HG02852 (cell line): ENCODE results near the gene SRGAP1.

Source experiments
- ATAC-seq: cut with Tn5 transposase; IDR thresholded peaks from one replicate; pipeline ENCODE4 v1.9.1; 2021; ENCODE audit warnings: mild to moderate bottlenecking, moderate library complexity; ENCODE audit not compliant: unreplicated experiment

The SRGAP1 gene

DNA sequence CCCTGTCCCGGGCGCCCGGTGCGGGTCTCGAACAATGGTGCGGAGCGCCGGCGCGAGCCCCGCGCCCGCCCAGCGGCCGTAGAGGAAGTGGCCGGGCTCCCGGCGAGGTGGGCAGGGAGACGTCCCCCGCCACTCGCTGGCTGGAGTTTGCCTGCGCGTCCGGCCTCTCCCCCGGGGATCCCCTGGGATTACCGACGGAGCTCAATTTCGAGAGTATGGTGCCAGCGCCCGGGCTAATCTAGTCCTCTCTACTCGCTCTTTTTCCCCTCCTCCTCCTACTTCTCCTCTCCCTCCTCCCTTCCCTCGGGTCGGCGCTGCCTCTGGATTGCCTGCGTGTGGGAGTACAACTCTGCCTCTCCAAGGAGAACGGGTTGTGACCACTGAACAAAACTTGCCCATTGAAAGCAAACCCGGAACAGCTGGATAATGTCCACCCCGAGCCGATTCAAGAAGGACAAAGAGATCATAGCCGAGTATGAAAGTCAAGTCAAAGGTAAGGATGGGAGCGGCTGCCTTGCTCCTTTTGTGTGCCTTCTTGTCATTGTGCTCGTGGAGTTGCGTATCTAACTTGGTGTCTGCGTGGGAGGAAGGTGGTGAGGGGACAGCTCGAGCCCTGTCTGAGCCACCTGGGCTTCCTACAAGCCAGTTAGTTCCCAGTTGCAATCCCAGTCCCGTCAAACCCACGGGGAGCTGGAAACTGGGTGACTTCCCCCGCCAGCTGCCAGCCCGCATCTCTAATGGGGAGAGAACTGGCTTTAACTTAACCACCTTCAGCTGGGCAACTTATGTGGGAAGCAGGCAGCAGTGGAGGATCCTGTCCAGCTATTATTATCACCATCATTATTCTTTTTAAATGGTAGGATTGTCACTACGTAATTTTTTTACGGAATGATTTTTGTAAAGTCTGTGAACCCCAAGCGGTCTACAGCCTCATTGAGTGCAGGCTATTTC, at the start of gene SRGAP1:
TSS of gene SRGAP1 (plus strand) at position 310 of the 951 bp plus-strand sequence. CDS start at position 427, 117 bp downstream.
- no peak for ATAC-seq

DNA sequence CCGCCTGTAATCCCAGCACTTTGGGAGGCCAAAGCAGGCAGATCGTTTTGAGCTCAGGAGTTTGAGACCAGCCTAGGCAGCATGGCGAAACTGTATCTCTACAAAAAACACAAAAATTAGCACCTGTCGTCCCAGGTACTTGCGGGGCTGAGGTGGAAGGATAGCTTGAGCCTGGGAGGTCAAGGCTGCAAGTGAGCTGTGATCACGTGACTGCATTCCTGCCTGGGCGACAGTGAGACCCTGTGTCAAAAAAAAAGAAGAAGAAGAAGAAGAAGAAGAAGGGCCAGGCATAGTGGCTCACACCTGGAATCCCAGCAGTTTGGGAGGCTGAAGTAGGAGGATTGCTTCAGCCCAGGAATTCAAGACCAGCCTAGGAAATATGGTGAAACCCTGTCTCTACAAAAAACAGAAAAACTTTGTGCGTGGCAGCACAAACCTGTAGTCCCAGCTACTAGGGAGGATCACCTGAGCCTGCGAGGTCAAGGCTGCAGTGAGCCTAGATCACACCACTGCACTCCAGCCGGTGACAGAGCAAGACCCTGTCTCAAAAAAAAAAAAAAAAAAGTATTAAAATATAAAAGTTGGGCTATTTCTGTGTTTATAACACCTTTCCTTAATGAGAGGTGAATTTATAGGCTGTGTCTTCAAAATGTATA, 49.3 kb upstream of the SRGAP1 start:
- ATAC-seq, result no peak

DNA sequence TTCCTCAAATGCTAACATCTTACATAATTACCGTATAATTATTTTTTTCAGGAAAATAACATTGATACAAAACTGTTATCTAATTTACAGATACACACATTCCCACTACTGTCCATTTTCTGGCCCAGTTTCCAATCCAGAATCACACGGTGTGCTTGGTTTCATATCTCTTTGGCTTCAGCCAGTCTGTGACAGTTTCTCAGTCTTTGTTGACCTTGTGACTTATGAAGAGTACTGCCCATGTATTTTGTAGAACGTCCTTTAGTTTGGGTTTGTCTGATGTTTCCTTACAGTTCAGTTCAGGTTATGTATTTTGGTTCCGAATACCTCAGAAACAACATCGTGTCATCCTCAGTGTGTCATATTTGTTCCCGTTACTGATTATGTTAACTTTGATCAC, 48.6 kb upstream of the SRGAP1 start:
- ATAC-seq, result no peak

- ATAC-seq, result no peak
Observed at GRCh38 chr12:63802012-63802608, 42.4 kb upstream of the SRGAP1 start.

GRCh38 chr12:63804746-63805145, 39.8 kb upstream of the SRGAP1 start:
- ATAC-seq, result no peak

GRCh38 chr12:63805704-63806672, 38.5 kb upstream of the SRGAP1 start:
- no peak for ATAC-seq

GRCh38 chr12:63808631-63809030, 35.9 kb upstream of the SRGAP1 start:
- ATAC-seq, result no peak

DNA sequence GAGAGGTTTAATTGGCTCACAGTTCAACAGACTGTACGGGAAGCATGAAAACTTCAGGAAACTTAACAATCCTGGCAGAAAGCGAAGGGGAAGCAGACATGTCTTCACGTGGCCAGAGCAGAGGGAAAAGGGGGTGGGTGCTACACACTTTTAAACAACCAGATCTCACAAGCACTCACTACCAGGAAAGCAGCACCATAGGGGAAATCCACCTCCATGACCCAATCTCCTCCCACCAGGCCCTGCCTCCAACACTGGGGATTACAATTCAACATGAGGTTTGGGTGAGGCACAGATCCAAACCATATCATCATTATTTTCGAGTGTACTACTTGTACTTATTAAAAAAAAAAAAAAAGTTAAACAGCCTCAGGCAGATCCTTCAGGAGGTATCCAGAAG, 34.9 kb upstream of the SRGAP1 start:
- no peak for ATAC-seq

DNA sequence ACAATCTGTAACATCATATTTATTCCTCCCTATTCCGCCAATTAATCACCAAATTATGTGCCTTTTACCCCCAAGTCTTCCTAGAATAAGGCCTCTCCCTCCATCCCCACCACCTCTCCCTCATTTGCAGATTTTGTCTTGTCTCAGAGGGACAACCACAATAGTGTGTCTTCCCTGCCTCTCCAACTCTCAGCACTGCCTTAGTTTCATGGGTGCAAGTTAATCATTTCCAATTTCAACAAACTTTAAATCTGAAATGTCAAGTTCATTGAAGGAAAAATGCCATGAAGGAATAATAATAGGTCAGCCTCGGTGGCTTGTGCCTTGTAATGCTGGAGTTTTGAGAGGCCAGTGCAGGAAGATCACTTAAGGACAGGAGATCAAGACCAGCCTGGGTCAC, 33.2 kb upstream of the SRGAP1 start:
- ATAC-seq, result no peak

DNA sequence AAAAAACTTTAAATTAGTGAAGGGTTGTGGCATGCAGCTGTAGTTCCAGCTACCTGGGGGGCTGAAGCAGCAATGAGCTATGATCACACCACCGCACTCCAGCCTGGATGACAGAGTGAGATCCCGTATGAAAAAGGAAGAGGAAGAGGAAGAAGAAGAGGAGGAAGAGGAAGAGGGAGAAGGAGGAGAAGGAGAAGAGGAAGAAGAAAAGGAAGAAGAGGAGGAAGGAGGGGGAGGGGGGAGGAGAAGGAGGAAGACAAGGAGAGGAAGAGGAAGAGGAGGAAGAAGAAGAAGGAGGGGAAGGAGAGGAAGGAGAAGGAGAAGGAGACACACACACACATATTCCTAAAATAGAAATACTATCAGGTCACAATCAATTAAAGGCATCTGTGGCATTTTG, 32.7 kb upstream of the SRGAP1 start:
- no peak for ATAC-seq

DNA sequence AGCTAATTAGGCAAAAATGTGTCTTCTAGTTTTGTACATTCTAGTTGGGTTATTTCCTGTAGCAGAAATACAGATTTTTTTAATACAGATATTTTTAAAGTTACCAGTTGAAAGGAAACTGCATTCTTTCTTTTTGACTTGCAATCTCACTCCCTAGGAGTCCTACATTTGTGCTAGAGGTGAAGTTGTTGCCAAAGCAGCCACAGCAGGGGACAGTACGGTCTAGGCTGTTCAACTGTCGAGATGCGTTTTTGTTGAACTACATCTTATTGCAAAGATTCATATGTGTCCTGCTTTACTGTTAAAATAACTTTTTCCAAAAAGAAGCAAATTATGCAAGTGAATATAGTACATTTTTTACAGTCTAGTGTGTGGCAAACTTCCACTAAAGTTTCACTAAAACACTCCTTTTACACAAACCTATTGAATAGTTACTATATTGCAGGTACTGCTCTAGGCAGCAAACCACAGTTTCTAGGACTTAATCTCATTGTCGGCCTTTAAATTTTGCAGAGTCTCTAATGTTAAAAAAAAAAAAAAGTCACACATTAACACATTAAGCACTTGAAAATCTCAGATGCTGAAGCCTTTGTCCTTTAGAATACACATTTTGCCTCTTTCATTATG, 30.2 kb upstream of the SRGAP1 start:
- peak; percentile 40 for ATAC-seq

DNA sequence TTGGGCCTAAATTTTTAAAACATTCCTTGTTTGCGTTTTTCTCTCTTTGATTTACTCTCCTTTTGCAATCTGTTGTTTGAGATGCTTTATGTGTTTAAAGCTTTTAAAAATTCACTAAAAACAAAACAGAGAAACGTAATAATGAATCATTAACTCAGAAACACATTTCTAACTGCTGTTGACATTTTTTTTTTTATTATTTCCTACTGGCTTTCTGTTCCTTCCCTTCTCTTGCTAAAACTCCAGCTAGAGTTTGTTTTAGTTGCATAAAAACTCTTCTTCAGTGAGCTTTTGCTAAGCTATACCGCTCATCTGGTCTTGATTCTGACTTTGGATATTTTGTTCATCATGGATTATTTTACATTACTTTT, 29.0 kb upstream of the SRGAP1 start:
- no peak for ATAC-seq

DNA sequence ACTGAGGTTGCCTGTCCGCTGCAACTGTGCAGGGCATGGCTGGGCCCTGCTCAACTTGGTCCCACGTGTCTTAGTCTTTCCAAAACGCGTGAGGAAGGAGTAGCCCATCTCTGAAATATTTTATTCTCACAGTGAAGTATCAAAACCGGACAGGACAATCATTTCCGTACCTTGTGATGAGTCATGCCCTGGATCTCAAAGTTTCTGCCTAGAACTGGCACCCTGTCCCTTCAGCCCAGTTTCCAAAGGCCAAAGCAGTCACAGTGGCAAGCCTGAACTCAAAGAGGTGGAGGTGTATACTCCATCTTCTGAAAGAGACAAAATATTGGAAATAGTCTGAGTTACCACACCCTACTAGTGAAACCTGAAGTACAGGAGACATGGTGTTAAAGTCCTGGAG, 28.5 kb upstream of the SRGAP1 start:
- no peak for ATAC-seq

DNA sequence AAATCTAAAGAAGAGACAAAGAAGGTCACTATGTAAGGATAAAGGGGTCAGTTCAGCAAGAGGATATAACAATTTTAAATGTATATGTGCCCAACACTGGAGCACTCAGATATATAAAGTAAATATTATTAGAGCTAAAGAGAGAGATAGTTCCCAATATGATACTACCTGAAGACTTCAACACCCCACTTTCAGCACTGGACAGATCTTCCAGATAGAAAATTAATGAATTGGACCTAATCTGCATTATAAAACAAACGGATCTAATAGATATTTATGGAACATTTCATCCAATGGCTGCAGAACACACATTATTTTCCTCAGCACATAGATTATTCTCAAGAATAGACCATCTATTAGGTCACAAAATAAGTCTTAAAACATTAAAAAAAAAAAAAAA, 24.1 kb upstream of the SRGAP1 start:
- no peak for ATAC-seq

DNA sequence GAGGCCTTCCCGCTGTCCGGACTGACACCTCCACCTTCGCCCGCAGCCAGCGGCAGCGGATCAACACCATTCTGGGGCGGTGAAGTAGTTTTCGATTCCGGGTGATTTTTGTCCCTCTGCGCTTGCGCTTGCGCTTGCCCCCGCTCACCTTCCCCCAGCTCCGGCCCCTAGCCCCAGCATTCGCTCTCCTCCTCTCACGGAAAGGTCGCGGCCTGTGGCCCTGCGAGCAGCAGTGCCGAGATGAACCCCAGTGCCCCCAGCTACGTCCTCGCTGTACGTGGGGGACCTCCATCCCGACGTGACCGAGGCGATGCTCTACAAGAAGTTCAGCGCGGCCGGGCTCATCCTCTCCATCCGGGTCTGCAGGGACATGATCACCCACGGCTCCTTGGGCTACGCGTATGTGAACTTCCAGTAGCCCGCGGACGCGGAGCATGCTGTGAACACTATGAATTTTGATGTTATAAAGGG, 22.7 kb upstream of the SRGAP1 start:
- ATAC-seq, result no peak

DNA sequence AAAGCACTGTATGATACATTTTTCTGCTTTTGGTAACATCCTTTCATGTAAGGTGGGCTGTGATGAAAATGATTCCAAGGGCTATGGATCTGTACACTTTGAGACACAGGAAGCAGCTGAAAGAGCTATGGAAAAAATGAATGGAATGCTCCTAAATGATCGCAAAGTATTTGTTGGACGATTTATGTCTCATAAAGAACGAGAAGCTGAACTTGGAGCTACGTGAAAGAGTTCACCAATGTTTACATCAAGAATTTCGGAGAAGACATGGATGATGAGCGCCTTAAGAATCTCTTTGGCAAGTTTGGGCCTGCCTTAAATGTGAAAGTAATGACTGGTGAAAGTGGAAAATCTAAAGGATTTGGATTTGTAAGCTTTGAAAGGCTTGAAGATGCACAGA, 22.1 kb upstream of the SRGAP1 start:
- ATAC-seq, result no peak

- no peak for ATAC-seq
Observed at GRCh38 chr12:63823040-63823439, 21.5 kb upstream of the SRGAP1 start.

DNA sequence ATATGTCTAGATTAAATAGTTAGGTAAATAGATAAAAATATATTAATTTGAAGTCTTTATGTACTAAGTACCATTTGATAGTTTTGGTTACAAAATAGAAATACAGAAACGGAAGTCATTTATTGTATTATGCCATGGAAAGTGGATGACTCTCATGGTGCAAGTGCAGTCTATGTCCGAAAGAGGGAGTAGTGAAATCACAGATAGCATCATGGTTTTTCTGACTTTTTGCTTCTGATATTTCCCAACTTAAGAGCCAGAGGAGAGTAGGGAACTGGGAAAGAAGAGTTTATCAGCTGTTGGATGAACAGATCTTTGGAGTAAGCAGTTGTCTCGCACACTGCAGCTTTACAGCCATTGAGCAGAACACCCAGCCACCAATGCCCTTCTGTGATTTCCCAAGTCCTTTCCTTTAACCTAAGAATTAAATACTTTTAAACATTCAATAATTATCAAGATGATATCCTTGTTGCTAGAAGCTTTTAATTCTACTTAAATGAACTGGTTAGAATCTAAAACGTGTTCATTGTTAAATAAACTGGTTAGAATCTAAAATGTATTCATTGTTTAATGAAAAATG, 18.4 kb upstream of the SRGAP1 start:
- peak; percentile 73 for ATAC-seq

- no peak for ATAC-seq
Observed at GRCh38 chr12:63828867-63829266, 15.6 kb upstream of the SRGAP1 start.

GRCh38 chr12:63836046-63836445, 8.5 kb upstream of the SRGAP1 start:
- ATAC-seq, result no peak
